ENCODE results near the gene FSTL3.

GRCh38 chr19:660793-661426, 15.3 kb upstream of the FSTL3 start:
- TF ChIP-seq ELF4 (IDR thresholded peaks at IDR 0.05) (no peak), BHLHE40 (IDR thresholded peaks at IDR 0.05; ENCODE audit: borderline replicate concordance) (no peak), FOXA1 (IDR thresholded peaks at IDR 0.05) (no peak), SP1 (IDR thresholded peaks at IDR 0.05) (no peak), TARDBP (IDR thresholded peaks at IDR 0.05) (no peak), SUZ12 (IDR thresholded peaks at IDR 0.05) (no peak), HDGF (IDR thresholded peaks at IDR 0.05; ENCODE audit: borderline replicate concordance) (no peak), L3MBTL2 (conservative IDR thresholded peaks at IDR 0.05) (no peak), FOXK2 (IDR thresholded peaks at IDR 0.05) (no peak)

Data from HEK293T (cell line).